ENCODE data around the gene TIMP2. TPM values are rescaled to one million over a fixed set of nuclear protein-coding genes. Genes with fewer than 3 reads are reported as not detected.
A peak's percentile ranks its signal among the peaks of the same experiment; 100 is the strongest.

Gene TIMP2
- total RNA-seq, 1 donor from 2014 or later: 318 TPM

DNA sequence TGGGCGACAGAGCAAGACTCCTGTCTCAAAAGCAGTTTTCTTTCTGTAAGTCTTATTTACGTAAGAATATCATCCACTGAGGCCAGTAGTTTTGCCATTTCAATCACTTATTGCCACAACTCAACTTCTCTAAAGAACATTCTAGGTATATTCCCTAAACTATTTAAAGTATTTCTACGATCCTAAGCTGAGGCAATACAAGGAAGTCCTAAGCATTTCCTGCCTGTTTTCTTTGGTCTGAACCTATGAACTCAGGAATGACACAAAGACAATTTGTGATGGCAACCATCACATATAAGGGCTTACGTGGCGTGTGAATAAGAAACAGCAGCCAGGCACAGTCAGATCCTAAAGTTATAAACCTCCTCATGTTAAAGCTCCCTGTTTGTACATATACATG lies 98.8 kb downstream of the TIMP2 start:
- H3K36me3 ChIP-seq: peaks cover 100% of the 10 kb centered on the region
- TF ChIP-seq, protein P1, sequence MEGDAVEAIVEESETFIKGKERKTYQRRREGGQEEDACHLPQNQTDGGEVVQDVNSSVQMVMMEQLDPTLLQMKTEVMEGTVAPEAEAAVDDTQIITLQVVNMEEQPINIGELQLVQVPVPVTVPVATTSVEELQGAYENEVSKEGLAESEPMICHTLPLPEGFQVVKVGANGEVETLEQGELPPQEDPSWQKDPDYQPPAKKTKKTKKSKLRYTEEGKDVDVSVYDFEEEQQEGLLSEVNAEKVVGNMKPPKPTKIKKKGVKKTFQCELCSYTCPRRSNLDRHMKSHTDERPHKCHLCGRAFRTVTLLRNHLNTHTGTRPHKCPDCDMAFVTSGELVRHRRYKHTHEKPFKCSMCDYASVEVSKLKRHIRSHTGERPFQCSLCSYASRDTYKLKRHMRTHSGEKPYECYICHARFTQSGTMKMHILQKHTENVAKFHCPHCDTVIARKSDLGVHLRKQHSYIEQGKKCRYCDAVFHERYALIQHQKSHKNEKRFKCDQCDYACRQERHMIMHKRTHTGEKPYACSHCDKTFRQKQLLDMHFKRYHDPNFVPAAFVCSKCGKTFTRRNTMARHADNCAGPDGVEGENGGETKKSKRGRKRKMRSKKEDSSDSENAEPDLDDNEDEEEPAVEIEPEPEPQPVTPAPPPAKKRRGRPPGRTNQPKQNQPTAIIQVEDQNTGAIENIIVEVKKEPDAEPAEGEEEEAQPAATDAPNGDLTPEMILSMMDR (IDR thresholded peaks at IDR 0.05): no peak
- H3K4me3 ChIP-seq: no peak overlapping the region
- no peak for DNase-seq
- H3K4me1 ChIP-seq: no peaks in the 10 kb centered on the region
- ATAC-seq: peak; percentile 47
- H3K9me3 ChIP-seq: no peaks in the 10 kb centered on the region
- intact Hi-C loops (cut with DNase I): no loop called here
- no peaks in the 10 kb centered on the region for H3K27me3 ChIP-seq
- no peak overlapping the region for H3K27ac ChIP-seq

DNA sequence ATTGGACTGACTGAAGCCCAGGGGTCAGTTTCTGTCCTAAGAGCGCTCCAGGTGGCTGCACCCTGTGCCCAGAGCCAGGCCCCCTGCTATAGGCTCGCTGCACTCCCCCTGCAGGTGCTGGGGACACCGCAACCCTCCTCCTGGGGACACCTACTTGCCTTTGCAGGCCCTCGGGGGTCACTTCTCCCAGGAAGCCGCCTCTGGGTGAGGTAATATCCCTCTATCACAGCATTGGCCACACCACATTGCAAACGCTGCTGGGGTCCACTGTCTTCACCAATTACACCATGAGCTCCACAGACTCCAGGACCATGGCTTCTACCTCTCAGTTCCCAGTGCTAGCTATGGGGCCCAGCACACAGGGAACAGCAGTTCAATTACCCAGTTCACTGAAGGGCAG lies 99.5 kb downstream of the TIMP2 start:
- peaks cover 99% of the 10 kb centered on the region for H3K36me3 ChIP-seq
- TF ChIP-seq, protein P1 (IDR thresholded peaks at IDR 0.05): no peak
- H3K9me3 ChIP-seq: no peaks in the 10 kb centered on the region
- H3K4me1 ChIP-seq: no peaks in the 10 kb centered on the region
- DNase-seq (no peak), ATAC-seq (no peak)
- intact Hi-C loops (cut with DNase I): no loop called here
- H3K4me3 ChIP-seq: no peak overlapping the region
- no peaks in the 10 kb centered on the region for H3K27me3 ChIP-seq
- no peak overlapping the region for H3K27ac ChIP-seq

DNA sequence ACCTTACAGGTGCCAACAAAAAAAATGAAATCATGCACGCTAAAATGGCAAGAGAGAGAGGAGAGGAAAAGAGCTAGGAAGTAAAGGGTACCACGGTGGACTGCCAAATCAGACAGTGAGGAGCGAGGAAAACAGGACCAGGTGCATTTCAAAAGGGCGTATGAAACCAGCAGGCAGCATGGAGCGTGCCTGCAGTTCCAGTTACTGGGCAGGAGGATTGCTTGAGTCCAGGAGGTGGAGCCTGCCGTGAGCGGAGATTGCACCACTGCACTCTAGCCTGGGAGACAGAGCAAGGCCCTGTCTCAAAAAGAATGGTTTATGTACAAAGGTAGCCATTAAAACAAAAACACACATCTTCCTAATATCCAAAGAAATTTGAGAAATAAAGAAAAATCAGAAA lies 100.9 kb downstream of the TIMP2 start:
- H3K27me3 ChIP-seq: no peaks in the 10 kb centered on the region
- DNase-seq: no peak
- peaks cover 99% of the 10 kb centered on the region for H3K36me3 ChIP-seq
- no peak for ATAC-seq
- intact Hi-C loops (cut with DNase I): no loop called here
- H3K4me1 ChIP-seq: peaks cover 3% of the 10 kb centered on the region
- no peaks in the 10 kb centered on the region for H3K9me3 ChIP-seq
- no peak overlapping the region for H3K4me3 ChIP-seq
- no peak overlapping the region for H3K27ac ChIP-seq
- TF ChIP-seq, protein P1 (IDR thresholded peaks at IDR 0.05): no peak

DNA sequence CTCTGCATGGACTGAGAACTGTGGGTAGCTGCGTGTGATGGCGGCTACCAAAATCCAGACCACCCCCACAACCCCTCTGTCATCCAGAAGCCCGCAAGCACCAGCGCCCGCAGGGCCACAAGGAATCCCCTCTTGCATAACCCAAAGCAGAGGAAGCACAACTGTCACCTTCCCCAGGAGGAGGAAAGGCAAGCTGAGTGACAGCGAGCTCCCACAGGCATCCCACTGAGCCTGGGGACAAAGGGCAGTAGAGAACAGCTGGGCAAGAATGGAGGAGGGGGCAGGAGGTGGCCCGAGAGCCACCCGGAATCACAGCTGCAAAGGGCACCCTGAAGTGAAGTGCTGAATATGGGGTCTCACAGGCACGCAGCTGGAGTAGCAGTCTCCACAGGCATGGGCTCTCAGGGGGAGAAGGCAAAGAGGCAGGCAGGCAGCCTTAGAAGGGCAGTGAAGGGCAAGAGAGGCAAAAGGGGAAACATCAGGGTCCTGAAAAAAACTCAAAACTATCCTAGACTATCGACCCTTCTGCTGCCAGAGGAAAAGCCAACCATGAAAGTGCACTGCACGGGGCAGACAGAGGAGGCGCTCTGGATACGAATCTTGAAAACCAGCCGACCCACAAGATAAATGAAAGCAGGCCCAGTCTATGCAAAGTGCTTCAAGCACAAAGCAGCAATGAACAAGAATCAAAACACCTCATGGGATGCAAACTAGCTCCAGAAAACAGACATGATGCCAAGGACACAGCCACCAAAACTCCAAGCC lies 101.7 kb downstream of the TIMP2 start:
- ATAC-seq (no peak), DNase-seq (no peak)
- intact Hi-C loops (cut with DNase I): no loop called here
- TF ChIP-seq, protein P1 (IDR thresholded peaks at IDR 0.05): no peak
- Histone ChIP-seq H3K4me3 (no peak overlapping the region), H3K4me1 (peaks cover 7% of the 10 kb centered on the region), H3K27ac (no peak overlapping the region), H3K9me3 (no peaks in the 10 kb centered on the region), H3K36me3 (peaks cover 99% of the 10 kb centered on the region), H3K27me3 (no peaks in the 10 kb centered on the region)

DNA sequence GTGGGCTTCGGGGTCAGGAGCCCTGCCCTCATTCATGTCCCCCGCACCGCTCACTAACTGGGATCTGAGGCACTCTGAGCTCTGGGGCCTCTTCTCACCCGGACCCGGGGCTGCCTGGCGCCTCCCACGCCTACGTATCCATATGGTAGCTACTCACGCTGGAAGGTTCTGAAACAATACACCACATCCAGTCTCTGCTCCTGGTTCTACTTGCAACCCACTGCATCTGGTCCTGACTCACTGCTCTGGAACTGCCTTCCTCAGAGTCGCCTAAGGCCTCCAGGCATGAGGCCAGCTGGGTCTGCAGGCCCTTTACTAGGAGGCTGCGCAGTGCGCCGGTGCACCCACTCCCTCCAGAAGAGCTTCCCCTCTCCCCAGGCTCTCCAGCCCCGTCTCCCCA lies 102.6 kb downstream of the TIMP2 start:
- TF ChIP-seq, protein P1 (IDR thresholded peaks at IDR 0.05): no peak
- Histone ChIP-seq H3K9me3 (no peaks in the 10 kb centered on the region), H3K27me3 (no peaks in the 10 kb centered on the region), H3K36me3 (peaks cover 99% of the 10 kb centered on the region), H3K4me1 (peaks cover 11% of the 10 kb centered on the region), H3K27ac (no peak overlapping the region), H3K4me3 (no peak overlapping the region)
- no peak for ATAC-seq
- no peak for DNase-seq
- intact Hi-C loops (cut with DNase I): no loop called here
